GM12891 (cell line): Measurements from ENCODE around the gene SSNA1.

Experiments
- POLR2A ChIP-seq: IDR thresholded peaks from 2 replicates; pipeline ENCODE4 v1.6.1; 2011; ENCODE audit warnings: low read depth, low read length, control low read depth
- TAF1 ChIP-seq: IDR thresholded peaks from 2 replicates; pipeline ENCODE4 v1.6.1; 2011; ENCODE audit warnings: low read depth, low read length, control low read depth

GRCh38 chr9:137163805-137164204 is 24.7 kb upstream of the SSNA1 start:
- TF ChIP-seq TAF1 (no peak), POLR2A (no peak)
